Lower leg skin (tissue), 4 donors: ENCODE results near the gene MRPL3. TPM values are rescaled to one million over a fixed set of nuclear protein-coding genes. Genes with fewer than 3 reads are reported as not detected.

Experiments
- DNase-seq, 2 donors: peaks; one replicate each; pipeline ENCODE4 v3.0.0-alpha.2; 2019; ENCODE audit warnings: low spot score in 2 of 2
- H3K4me3 ChIP-seq: fragments of 200-600 bp; sonication (generic); 2 replicates; pipeline ENCODE4 v1.5.1; 2017; ENCODE audit warnings: mild to moderate bottlenecking, low read depth; ENCODE audit not compliant: poor library complexity, severe bottlenecking
- POLR2A ChIP-seq, 2 donors: fragments of 450-650 bp; IDR thresholded peaks; one replicate each; pipeline ENCODE4 v1.6.1; 2016 to 2017; ENCODE audit warnings: antibody characterized with exemption in 2 of 2, mild to moderate bottlenecking in 1 of 2, moderate library complexity in 1 of 2
- WGBS, 2 donors: methylation state at CpG; one replicate each; pipeline ENCODE4 v1.1.5; 2018; 5-methylcytosine and 5-hydroxymethylcytosine counted together
- intact Hi-C: fragments of 100-400 bp; cut with DNase I; formaldehyde crosslinking; loops from one replicate; pipeline ENCODE4 v1.15.0; 2023; ENCODE audit warnings: low total_unique reads
- total RNA-seq, 4 donors: library from RNA; depleted of rRNA; stranded (reverse); fragments of >200 nt; gene quantifications; one replicate each; pipeline ENCODE4 v1.1.0, GENCODE V29; 2016
- TF ChIP-seq, protein P1 (sequence below), 3 donors: fragments of 450-650 bp; IDR thresholded peaks; one replicate each; pipeline ENCODE4 v1.5.1; 2016; ENCODE audit warnings: antibody characterized with exemption in 3 of 3, mild to moderate bottlenecking in 3 of 3, moderate library complexity in 2 of 3

Gene MRPL3
- total RNA-seq, 4 donors from 2014 or later, result 37.8 to 60.0 (median 55.1) TPM

DNA sequence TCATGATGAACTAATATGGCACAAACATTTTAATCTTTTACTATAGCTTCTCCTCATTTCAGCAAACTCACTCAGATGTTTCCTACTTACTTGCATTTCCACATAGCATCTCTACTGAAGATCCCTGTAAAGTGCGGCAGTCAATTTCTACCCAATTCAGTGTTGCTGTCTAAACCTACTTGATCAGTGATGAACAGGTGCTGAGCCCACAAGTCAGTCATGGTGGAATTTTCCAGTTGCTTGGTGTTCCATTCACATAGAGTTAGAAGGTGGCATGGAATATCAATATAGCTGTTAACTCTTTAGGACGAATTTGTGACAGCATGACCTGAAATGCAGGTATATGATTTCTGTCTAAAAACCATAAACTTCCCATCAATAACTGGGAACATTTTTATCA is 22.7 kb downstream of the MRPL3 start:
- intact Hi-C loops, result no loop called here
- TF ChIP-seq POLR2A (IDR thresholded peaks at IDR 0.05), result no peak
- TF ChIP-seq, protein P1, sequence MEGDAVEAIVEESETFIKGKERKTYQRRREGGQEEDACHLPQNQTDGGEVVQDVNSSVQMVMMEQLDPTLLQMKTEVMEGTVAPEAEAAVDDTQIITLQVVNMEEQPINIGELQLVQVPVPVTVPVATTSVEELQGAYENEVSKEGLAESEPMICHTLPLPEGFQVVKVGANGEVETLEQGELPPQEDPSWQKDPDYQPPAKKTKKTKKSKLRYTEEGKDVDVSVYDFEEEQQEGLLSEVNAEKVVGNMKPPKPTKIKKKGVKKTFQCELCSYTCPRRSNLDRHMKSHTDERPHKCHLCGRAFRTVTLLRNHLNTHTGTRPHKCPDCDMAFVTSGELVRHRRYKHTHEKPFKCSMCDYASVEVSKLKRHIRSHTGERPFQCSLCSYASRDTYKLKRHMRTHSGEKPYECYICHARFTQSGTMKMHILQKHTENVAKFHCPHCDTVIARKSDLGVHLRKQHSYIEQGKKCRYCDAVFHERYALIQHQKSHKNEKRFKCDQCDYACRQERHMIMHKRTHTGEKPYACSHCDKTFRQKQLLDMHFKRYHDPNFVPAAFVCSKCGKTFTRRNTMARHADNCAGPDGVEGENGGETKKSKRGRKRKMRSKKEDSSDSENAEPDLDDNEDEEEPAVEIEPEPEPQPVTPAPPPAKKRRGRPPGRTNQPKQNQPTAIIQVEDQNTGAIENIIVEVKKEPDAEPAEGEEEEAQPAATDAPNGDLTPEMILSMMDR (IDR thresholded peaks at IDR 0.05), result no peak
- DNase-seq, result no peak
- H3K4me3 ChIP-seq, result no peak overlapping the region
- WGBS, 2 donors, result 96 to 98% methylated on average over 2 of the region's 2 CpGs

DNA sequence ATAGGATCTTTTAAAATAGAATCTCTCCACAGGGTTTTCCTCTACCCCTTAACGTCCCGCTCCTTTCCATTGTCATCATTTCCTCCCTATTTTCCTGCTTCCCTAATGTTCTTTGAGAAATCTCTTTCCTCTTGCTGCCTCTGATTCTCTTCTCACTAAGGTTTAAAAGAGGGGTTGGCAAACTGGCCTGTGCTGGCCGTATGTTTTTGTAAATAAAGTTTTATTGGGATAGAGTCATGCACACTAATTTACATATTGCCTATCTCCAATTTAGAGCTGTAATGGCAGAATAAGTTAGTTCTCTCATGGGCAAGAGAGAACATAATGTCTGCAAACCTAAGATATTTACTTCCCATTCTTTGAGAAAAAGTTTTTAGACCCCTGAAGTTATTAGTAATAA is 25.0 kb downstream of the MRPL3 start:
- TF ChIP-seq, protein P1 (IDR thresholded peaks at IDR 0.05), result no peak
- TF ChIP-seq POLR2A (IDR thresholded peaks at IDR 0.05), result no peak
- WGBS, 2 donors, result 83% methylated on average over 3 of the region's 3 CpGs
- intact Hi-C loops, result no loop called here
- no peak for DNase-seq
- no peak overlapping the region for H3K4me3 ChIP-seq

DNA sequence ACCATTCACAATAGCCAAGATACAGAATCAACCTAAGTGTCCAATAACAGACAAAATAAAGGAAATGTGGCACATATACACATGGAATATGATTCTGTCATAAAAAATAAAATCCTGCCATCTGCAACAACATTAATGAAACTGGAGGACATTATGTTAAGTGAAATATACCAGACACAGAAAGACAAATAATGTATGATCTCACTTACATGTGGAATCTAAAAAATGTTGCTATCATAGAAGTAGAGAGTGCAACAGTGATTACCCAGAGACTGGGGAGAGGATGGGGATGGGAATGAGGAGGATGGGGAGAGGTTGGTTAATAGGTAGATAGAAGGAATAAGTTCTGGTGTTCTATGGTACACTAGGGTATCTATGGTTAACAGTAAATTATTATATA is 28.7 kb downstream of the MRPL3 start:
- no peak overlapping the region for H3K4me3 ChIP-seq
- TF ChIP-seq POLR2A (IDR thresholded peaks at IDR 0.05), result no peak
- TF ChIP-seq, protein P1 (IDR thresholded peaks at IDR 0.05), result no peak
- intact Hi-C loops, result no loop called here
- no peak for DNase-seq

DNA sequence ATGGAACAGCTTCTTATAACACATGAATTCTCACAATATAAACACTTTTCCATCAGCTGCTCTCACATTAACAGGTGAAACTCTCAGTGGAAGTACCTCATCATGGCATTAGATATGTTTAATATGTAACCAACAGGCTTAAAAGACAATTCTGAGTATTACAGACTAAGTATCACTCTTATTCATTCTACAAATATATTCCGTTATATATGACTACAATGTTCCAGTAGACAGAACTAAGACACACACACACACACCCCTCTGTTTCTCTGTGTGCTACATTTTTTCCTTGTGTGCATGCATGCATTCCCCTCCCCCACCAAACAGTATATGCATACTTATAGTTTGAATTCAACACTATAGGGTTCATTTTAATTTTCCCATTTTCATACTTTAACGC is 32.4 kb downstream of the MRPL3 start:
- 96% methylated on average over 2 of the region's 2 CpGs for WGBS, 2 donors
- TF ChIP-seq POLR2A (IDR thresholded peaks at IDR 0.05), result no peak
- TF ChIP-seq, protein P1 (IDR thresholded peaks at IDR 0.05), result no peak
- no peak overlapping the region for H3K4me3 ChIP-seq
- no peak for DNase-seq
- intact Hi-C loops, result no loop called here

DNA sequence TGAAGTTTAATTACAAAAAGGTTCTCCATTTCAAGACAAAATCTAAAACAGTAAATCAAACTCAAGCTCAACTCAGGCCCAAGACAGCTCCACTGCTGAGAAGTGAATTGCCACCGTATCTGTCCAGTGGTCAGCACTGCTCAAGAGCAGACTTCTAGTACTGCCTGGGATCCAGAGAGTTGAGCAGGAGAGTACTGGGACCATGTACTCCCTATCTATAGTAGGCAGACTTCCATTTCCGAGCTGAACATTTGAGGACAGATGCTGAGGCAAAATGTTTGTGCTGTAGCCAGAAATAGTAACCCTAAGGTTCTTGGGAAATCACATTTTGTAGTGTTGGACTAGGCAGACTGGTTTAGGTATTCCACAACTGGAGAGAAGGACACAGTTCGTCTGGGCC is 44.1 kb downstream of the MRPL3 start:
- WGBS, 2 donors, result 74 to 86% methylated on average over 3 of the region's 3 CpGs
- no peak overlapping the region for H3K4me3 ChIP-seq
- TF ChIP-seq, protein P1 (IDR thresholded peaks at IDR 0.05), result no peak
- no peak for TF ChIP-seq POLR2A (IDR thresholded peaks at IDR 0.05)
- intact Hi-C loops, result no loop called here
- no peak for DNase-seq

DNA sequence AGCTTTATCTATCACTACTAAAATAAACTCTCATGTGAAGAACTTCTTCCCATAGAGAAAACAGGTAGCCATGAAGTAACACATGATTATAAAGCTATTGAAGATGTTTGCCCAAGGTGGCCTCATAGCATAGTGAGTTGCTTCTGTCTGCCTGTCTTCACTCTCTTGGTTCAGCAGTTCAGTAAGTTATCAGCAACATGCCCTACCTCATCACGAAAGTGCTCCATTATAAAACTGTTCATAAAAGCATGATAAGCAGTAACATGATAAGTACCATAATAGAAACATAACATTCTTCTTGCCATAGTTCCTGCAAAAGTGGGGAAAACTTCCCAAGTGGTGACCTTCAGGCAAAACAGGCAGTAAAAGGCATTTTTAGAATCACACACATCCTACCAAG is 45.6 kb downstream of the MRPL3 start:
- TF ChIP-seq POLR2A (IDR thresholded peaks at IDR 0.05), result no peak
- TF ChIP-seq, protein P1 (IDR thresholded peaks at IDR 0.05), result no peak
- no peak for DNase-seq
- intact Hi-C loops, result no loop called here
- H3K4me3 ChIP-seq, result no peak overlapping the region
- 93 to 97% methylated on average over 1 of the region's 1 CpG for WGBS, 2 donors
